PC-3 (cell line): ENCODE results near the gene SPCS3. TPM values are rescaled to one million over a fixed set of nuclear protein-coding genes. Genes with fewer than 3 reads are reported as not detected.

Experiments
- ATAC-seq: fragments of 200-7000 bp; cut with Tn5 transposase; 2 replicates; pipeline ENCODE4 v1.9.1; 2020; ENCODE audit warnings: mild to moderate bottlenecking, moderate library complexity
- BruUV-seq: library from RNA; stranded (reverse); fragments of 400-500 nt; replicated peaks from 2 replicates; lab custom pipeline; 2021; lab: Mats Ljungman, UMichigan
- CTCF ChIA-PET: fragments of 300-600 bp; sonication (Branson Sonifier 250); formaldehyde crosslinking; loops from one replicate; lab custom pipeline; 2022; ENCODE audit warnings: antibody characterized with exemption; lab: Charles Lee
- POLR2A ChIA-PET: fragments of 300-600 bp; sonication (Branson Sonifier 250); formaldehyde crosslinking; loops from one replicate; lab custom pipeline; 2022; ENCODE audit warnings: antibody characterized with exemption; ENCODE audit not compliant: unreplicated experiment; lab: Charles Lee
- DNase-seq: peaks from one replicate; pipeline ENCODE4 v3.0.0-alpha.2; 2015
- H2AFZ ChIP-seq: fragments of 300-600 bp; sonication (generic); 2 replicates; pipeline ENCODE4 v1.6.0; 2016; ENCODE audit warnings: antibody characterized with exemption, low read length
- H3F3A ChIP-seq: fragments of 300-600 bp; sonication (generic); one replicate; pipeline ENCODE4 v1.6.0; 2017; ENCODE audit warnings: antibody characterized with exemption, low read length, control low read depth, mild to moderate bottlenecking; ENCODE audit not compliant: unreplicated experiment
- H3K27ac ChIP-seq: fragments of 300-600 bp; sonication (generic); 2 replicates; pipeline ENCODE4 v1.5.1; 2016; ENCODE audit warnings: mild to moderate bottlenecking, low read length
- H3K27me3 ChIP-seq: fragments of 300-600 bp; sonication (generic); 2 replicates; pipeline ENCODE4 v1.6.1; 2016; ENCODE audit warnings: low read length, mixed read lengths
- H3K36me3 ChIP-seq: fragments of 300-600 bp; sonication (generic); 2 replicates; pipeline ENCODE4 v1.6.1; 2016; ENCODE audit warnings: low read depth, mixed run types, low read length, mixed read lengths
- H3K4me1 ChIP-seq: fragments of 300-600 bp; sonication (generic); 2 replicates; pipeline ENCODE4 v1.5.1; 2016; ENCODE audit warnings: low read length; ENCODE audit not compliant: insufficient read depth
- H3K4me2 ChIP-seq: fragments of 300-600 bp; sonication (generic); 2 replicates; pipeline ENCODE4 v1.6.0; 2016; ENCODE audit warnings: low read length
- H3K4me3 ChIP-seq: fragments of 300-600 bp; sonication (generic); 2 replicates; pipeline ENCODE4 v1.5.1; 2016; ENCODE audit warnings: mild to moderate bottlenecking, low read length, mixed read lengths
- H3K79me2 ChIP-seq: fragments of 300-600 bp; sonication (generic); 2 replicates; pipeline ENCODE4 v1.6.1; 2017; ENCODE audit warnings: low read length, mixed read lengths
- H3K9ac ChIP-seq: fragments of 300-600 bp; sonication (generic); 2 replicates; pipeline ENCODE4 v1.6.0; 2016; ENCODE audit warnings: mild to moderate bottlenecking, low read length
- H3K9me2 ChIP-seq: fragments of 300-600 bp; sonication (generic); replicated peaks from 2 replicates; pipeline ENCODE4 v1.6.1; 2016; ENCODE audit warnings: mixed run types, low read length, mixed read lengths
- H3K9me3 ChIP-seq: fragments of 300-600 bp; sonication (generic); 2 replicates; pipeline ENCODE4 v1.6.1; 2016; ENCODE audit warnings: low read length, mixed read lengths
- H4K20me1 ChIP-seq: fragments of 300-600 bp; sonication (generic); 2 replicates; pipeline ENCODE4 v1.6.1; 2016; ENCODE audit warnings: low read length, mixed read lengths
- EZH2 ChIP-seq: fragments of 300-600 bp; sonication (generic); IDR thresholded peaks from one replicate; pipeline ENCODE4 v1.6.1; 2017; ENCODE audit warnings: antibody characterized with exemption, mild to moderate bottlenecking, low read length; ENCODE audit not compliant: unreplicated experiment
- EZH2phosphoT487 ChIP-seq: fragments of 300-600 bp; sonication (generic); IDR thresholded peaks from 2 replicates; pipeline ENCODE4 v1.6.1; 2018; ENCODE audit warnings: mild to moderate bottlenecking, antibody characterized with exemption, low read length, borderline replicate concordance
- intact Hi-C: fragments of 100-400 bp; cut with micrococcal nuclease; formaldehyde crosslinking; loops from 2 replicates; pipeline ENCODE4 v1.9.0; 2023
- total RNA-seq: library from RNA; depleted of rRNA; stranded (reverse); fragments of >200 nt; gene quantifications from 2 replicates; pipeline ENCODE4 v1.2.3, GENCODE V29; 2014
- TF ChIP-seq, protein P1 (sequence below): fragments of 300-600 bp; sonication (generic); conservative IDR thresholded peaks from 2 replicates; pipeline ENCODE4 v1.5.1; 2017; ENCODE audit warnings: antibody characterized with exemption, low read depth, mild to moderate bottlenecking, low read length

SPCS3 gene
- total RNA-seq, 1 experiment from 2014 or later = 56.1 TPM

DNA sequence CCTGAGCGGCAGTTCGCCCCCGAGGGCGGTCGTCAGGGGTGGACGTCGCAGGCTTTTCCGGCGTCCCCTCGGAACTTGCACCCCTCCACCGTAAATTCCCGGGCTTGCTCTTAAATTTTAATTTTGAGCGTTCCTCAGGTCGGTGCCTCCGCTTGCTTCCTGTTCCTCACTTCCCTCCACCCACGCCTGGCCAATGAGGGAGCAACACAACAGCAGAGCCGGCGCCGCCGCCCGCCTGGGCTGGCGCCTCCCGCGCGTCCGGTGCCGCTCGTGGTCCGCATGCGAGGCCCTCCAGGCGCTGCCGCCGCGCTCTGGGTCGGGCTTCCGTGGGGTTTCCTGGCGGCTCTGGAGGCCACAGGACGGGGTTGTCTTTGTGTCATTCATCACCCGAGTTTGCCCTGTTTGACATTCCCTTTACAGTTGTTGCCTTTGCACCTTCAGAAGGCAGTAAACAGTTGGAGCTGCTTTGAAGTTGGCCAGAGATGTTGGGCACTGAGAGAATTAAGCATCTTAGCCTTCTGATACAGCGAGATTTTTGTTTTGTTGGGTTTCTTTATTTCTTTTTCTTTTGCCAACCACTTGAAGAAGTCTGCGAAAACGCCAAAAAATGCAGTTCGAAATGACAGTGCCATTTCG is 692 bp downstream of the SPCS3 start:
- H4K20me1 ChIP-seq = peaks cover 31% of the 10 kb centered on the region
- POLR2A ChIA-PET = no interaction called here
- no peaks in the 10 kb centered on the region for H3K27me3 ChIP-seq
- H3K27ac ChIP-seq = peak overlapping the region; percentile 80
- H3K4me1 ChIP-seq = peaks cover 14% of the 10 kb centered on the region; the same call in 1 of the 2 replicates
- H3K9me2 ChIP-seq = no peaks in the 10 kb centered on the region
- intact Hi-C loops = loop anchor here (1.0 to 5.0 kb wide), 3 partner anchors 48 to 168 kb away; no protein-coding TSS in a partner anchor
- H3K9me3 ChIP-seq = no peaks in the 10 kb centered on the region
- H3K9ac ChIP-seq = peak overlapping the region; percentile 88
- H3F3A ChIP-seq = no peaks in the 10 kb centered on the region
- DNase-seq (peak; percentile 72), ATAC-seq (peak; percentile 82)
- BruUV-seq = no TSS peak
- H3K36me3 ChIP-seq = no peaks in the 10 kb centered on the region
- peak overlapping the region; percentile 88 for H2AFZ ChIP-seq
- no peak for TF ChIP-seq EZH2phosphoT487
- TF ChIP-seq, protein P1, sequence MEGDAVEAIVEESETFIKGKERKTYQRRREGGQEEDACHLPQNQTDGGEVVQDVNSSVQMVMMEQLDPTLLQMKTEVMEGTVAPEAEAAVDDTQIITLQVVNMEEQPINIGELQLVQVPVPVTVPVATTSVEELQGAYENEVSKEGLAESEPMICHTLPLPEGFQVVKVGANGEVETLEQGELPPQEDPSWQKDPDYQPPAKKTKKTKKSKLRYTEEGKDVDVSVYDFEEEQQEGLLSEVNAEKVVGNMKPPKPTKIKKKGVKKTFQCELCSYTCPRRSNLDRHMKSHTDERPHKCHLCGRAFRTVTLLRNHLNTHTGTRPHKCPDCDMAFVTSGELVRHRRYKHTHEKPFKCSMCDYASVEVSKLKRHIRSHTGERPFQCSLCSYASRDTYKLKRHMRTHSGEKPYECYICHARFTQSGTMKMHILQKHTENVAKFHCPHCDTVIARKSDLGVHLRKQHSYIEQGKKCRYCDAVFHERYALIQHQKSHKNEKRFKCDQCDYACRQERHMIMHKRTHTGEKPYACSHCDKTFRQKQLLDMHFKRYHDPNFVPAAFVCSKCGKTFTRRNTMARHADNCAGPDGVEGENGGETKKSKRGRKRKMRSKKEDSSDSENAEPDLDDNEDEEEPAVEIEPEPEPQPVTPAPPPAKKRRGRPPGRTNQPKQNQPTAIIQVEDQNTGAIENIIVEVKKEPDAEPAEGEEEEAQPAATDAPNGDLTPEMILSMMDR = no peak
- TF ChIP-seq EZH2 = no peak
- peak overlapping the region; percentile 79 for H3K4me3 ChIP-seq
- CTCF ChIA-PET = no interaction called here
- peaks cover 52% of the 10 kb centered on the region for H3K79me2 ChIP-seq
- H3K4me2 ChIP-seq = peak overlapping the region; percentile 97

GRCh38 chr4:176320976-176321361 is 1.2 kb downstream of the SPCS3 start:
- no peaks in the 10 kb centered on the region for H3K9me3 ChIP-seq
- H3K4me3 ChIP-seq = peak overlapping the region; percentile 79
- H3K79me2 ChIP-seq = peaks cover 55% of the 10 kb centered on the region
- ChIA-PET CTCF (no interaction called here), POLR2A (no interaction called here)
- ATAC-seq (no peak), DNase-seq (no peak)
- TF ChIP-seq EZH2 (no peak), EZH2phosphoT487 (no peak)
- TF ChIP-seq, protein P1 = no peak
- H3K4me1 ChIP-seq = peaks cover 14% of the 10 kb centered on the region; the same call in 1 of the 2 replicates
- no peaks in the 10 kb centered on the region for H3K36me3 ChIP-seq
- peak overlapping the region; percentile 88 for H2AFZ ChIP-seq
- H3K27me3 ChIP-seq = no peaks in the 10 kb centered on the region
- peak overlapping the region; percentile 88 for H3K9ac ChIP-seq
- TSS peak; percentile 58 for BruUV-seq
- H3K4me2 ChIP-seq = peak overlapping the region; percentile 97
- peak overlapping the region; percentile 80 for H3K27ac ChIP-seq
- intact Hi-C loops = loop anchor here (1.0 to 5.0 kb wide), 3 partner anchors 49 to 169 kb away; no protein-coding TSS in a partner anchor
- peaks cover 31% of the 10 kb centered on the region for H4K20me1 ChIP-seq
- H3K9me2 ChIP-seq = no peaks in the 10 kb centered on the region
- no peaks in the 10 kb centered on the region for H3F3A ChIP-seq

DNA sequence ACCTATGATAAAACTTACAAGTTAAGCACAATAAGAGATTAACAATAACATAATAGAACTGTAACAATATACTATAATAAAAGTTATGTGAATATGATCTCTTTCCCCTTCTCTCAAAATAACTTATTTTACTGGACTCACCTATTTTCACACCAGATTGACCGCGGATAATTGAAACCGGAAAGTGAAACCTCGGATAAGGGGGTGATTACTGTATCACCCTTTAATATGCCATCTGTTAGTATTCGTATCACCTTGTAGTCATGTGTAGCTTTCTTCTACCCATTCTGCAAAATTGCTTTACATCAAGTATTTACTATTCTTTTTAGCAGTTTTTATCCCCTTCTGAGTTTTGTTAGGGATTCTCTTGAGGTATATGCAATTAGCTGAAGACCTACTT is 1.8 kb downstream of the SPCS3 start:
- Histone ChIP-seq H3K4me1 (peaks cover 14% of the 10 kb centered on the region; the same call in 1 of the 2 replicates), H2AFZ (no peak overlapping the region), H4K20me1 (peaks cover 31% of the 10 kb centered on the region), H3K9me2 (no peaks in the 10 kb centered on the region), H3K36me3 (no peaks in the 10 kb centered on the region), H3K4me3 (peak overlapping the region; percentile 79), H3F3A (no peaks in the 10 kb centered on the region), H3K79me2 (peaks cover 62% of the 10 kb centered on the region), H3K27ac (no peak overlapping the region), H3K27me3 (no peaks in the 10 kb centered on the region), H3K9me3 (no peaks in the 10 kb centered on the region), H3K4me2 (peak overlapping the region; percentile 97), H3K9ac (peak overlapping the region; percentile 88)
- ChIA-PET CTCF (no interaction called here), POLR2A (no interaction called here)
- no peak for TF ChIP-seq EZH2
- no peak for TF ChIP-seq EZH2phosphoT487
- TF ChIP-seq, protein P1 = no peak
- DNase-seq (no peak), ATAC-seq (no peak)
- BruUV-seq = no TSS peak
- intact Hi-C loops = loop anchor here (5.0 kb wide), 2 partner anchors 49 to 169 kb away; no protein-coding TSS in a partner anchor
